Measurements from ENCODE around the gene MAD2L1BP. TPM values are rescaled to one million over a fixed set of nuclear protein-coding genes. Genes with fewer than 3 reads are reported as not detected.

Gene MAD2L1BP
- total RNA-seq (2021; ENCODE audit: unreplicated experiment) (36.6 TPM), Bru-seq, nascent RNA (percentile 77 among the genes with signal in this experiment), BruChase-seq, experiment 1, labeled RNA remaining after a 6-hour chase (percentile 71 among the genes with signal in this experiment), BruChase-seq, experiment 2, labeled RNA remaining after a 2-hour chase (percentile 80 among the genes with signal in this experiment)
- polyA plus RNA-seq (2012): 29.2 and 35.3 TPM in 2 replicates
- long read RNA-seq, transcript MAD2L1BP-201 (3 exons, 1,301 nt): major isoform, 35 of 49 reads
- long read RNA-seq, partial matches to known transcripts: 5 of 49 reads
- long read RNA-seq, other reads (novel, unspliced or antisense): 7 of 49 reads

GRCh38 chr6:43635387-43636307 is at the start of gene MAD2L1BP:
Gene MAD2L1BP, plus strand, starts transcription at chr6:43635840. Its CDS starts 36 bp downstream, at chr6:43635876.
- POLR2A ChIA-PET: interaction anchor here (1.0 to 1.9 kb wide), 2 partner anchors 8 to 9 kb away, joined by 3 to 7 read pairs; no protein-coding TSS in a partner anchor
- H3K27me3 ChIP-seq (ENCODE audit: insufficient read depth, low read length): no peaks in the 10 kb centered on the region
- peaks cover 12 to 25% of the 10 kb centered on the region in 2 experiments for H3K4me1 ChIP-seq (ENCODE audit: control insufficient read depth in 1 of 2, insufficient read depth in 2 of 2, low read length in 2 of 2)
- no peaks in the 10 kb centered on the region for H3K9me2 ChIP-seq (ENCODE audit: insufficient read depth)
- peak within 1 kb of the TSS; percentile 91 for H3K4me2 ChIP-seq (ENCODE audit: low read length)
- intact Hi-C loops (cut with micrococcal nuclease): no loop called here
- CTCF ChIA-PET: interaction anchor here (1.6 kb wide), 1 partner anchor 31 kb away, joined by 3 read pairs; no protein-coding TSS in a partner anchor
- RAD21 ChIA-PET (ENCODE audit: low non-redundant PET in 1 of 2, low total read pairs in 2 of 2, uncharacterized antibody in 2 of 2, unreplicated experiment in 2 of 2): no interaction called here
- BruUV-seq (replicated peaks): no TSS peak
- peak within 1 kb of the TSS; percentile 13 for H2AFZ ChIP-seq (ENCODE audit: low read depth, low read length, poor library complexity, severe bottlenecking)
- H3K9me3 ChIP-seq (ENCODE audit: control insufficient read depth in 1 of 2, insufficient read depth in 1 of 2, low read depth in 1 of 2, low read length in 2 of 2): no peaks in the 10 kb centered on the region
- TF ChIP-seq ZBTB33 (IDR thresholded peaks at IDR 0.05; ENCODE audit: extremely low read depth, insufficient replicate concordance, low read length) (peak; percentile 52), CBX3 (IDR thresholded peaks at IDR 0.05; ENCODE audit: low read depth) (no peak), ZNF274 (IDR thresholded peaks at IDR 0.05; ENCODE audit: low read depth, low read length) (no peak), EZH2 (IDR thresholded peaks at IDR 0.05) (no peak), SIN3A (IDR thresholded peaks at IDR 0.05; ENCODE audit: low read depth) (no peak), ZFX (IDR thresholded peaks at IDR 0.05) (peak; percentile 47; the same call in 1 of the 2 replicates), TCF7L2 (IDR thresholded peaks at IDR 0.05; ENCODE audit: borderline replicate concordance, extremely low read depth, insufficient read depth, insufficient read length) (peak; percentile 98), FOSL1 (IDR thresholded peaks at IDR 0.05; ENCODE audit: low read depth) (no peak), POLR2AphosphoS5 (IDR thresholded peaks at IDR 0.05; ENCODE audit: low read depth, low read length) (peak; percentile 97), ATF3 (IDR thresholded peaks at IDR 0.05) (no peak), MAX (IDR thresholded peaks at IDR 0.05) (no peak), POLR2A (IDR thresholded peaks at IDR 0.05; ENCODE audit: borderline replicate concordance, extremely low read depth, insufficient read depth, insufficient read length) (peak; percentile 85), REST (IDR thresholded peaks at IDR 0.05; ENCODE audit: low read depth) (no peak), SP1 (IDR thresholded peaks at IDR 0.05; ENCODE audit: low read depth) (no peak), RAD21 (IDR thresholded peaks at IDR 0.05; ENCODE audit: low read depth) (no peak), YY1 (IDR thresholded peaks at IDR 0.05; ENCODE audit: extremely low read depth, insufficient replicate concordance, low read depth, low read length) (peak; percentile 90), CEBPB (IDR thresholded peaks at IDR 0.05; ENCODE audit: low read depth) (no peak), JUND (IDR thresholded peaks at IDR 0.05) (no peak), EGR1 (IDR thresholded peaks at IDR 0.05; ENCODE audit: low read depth) (no peak)
- H4K20me1 ChIP-seq (ENCODE audit: insufficient read depth): no peaks in the 10 kb centered on the region
- ATAC-seq (peak; percentile 91), DNase-seq (ENCODE audit: low read depth, low spot score) (peak; percentile 56)
- H3K79me2 ChIP-seq (ENCODE audit: insufficient read depth, low read length): peaks cover 46% of the 10 kb centered on the region
- H3K36me3 ChIP-seq (ENCODE audit: control insufficient read depth in 1 of 2, insufficient read depth in 2 of 2, low read length in 2 of 2): peaks cover 17 to 21% of the 10 kb centered on the region in 2 experiments; a peak in 3 of 4 replicates
- peak within 1 kb of the TSS; percentile 84 for H3K27ac ChIP-seq (ENCODE audit: low read depth, low read length)
- peak within 1 kb of the TSS; percentile 84 for H3K9ac ChIP-seq (ENCODE audit: low read length)
- H3K4me3 ChIP-seq (replicated peaks in 1 of 2; ENCODE audit: low read depth in 1 of 2, low read length in 2 of 2): peak within 1 kb of the TSS; percentile 87
